Stimulated activated CD4-positive, alpha-beta T cell treated with anti-CD3 and anti-CD28 coated beads, Interleukin-4, amount 100 ng/mL, for 24 hours (primary cell): Measurements from ENCODE around the gene TNIK.
"Not testable (repeated sequence)": the region's sequence is repeated elsewhere in the genome, so short reads cannot be mapped to it uniquely, and the experiment has no call there.

Experiments
- DNase-seq: peaks from one replicate; pipeline ENCODE4 v3.0.0-alpha.2; 2020

TNIK gene

GRCh38 chr3:171306631-171307030 lies 153.6 kb downstream of the TNIK start:
- no peak for DNase-seq

GRCh38 chr3:171305823-171306222 lies 154.4 kb downstream of the TNIK start:
- DNase-seq = not testable (repeated sequence)

- DNase-seq = not testable (repeated sequence)
Observed at GRCh38 chr3:171304498-171304897, 155.7 kb downstream of the TNIK start.

- not testable (repeated sequence) for DNase-seq
Observed at GRCh38 chr3:171304017-171304416, 156.2 kb downstream of the TNIK start.

GRCh38 chr3:171301998-171302397 lies 158.2 kb downstream of the TNIK start:
- no peak for DNase-seq

- DNase-seq = no peak
Observed at GRCh38 chr3:171301002-171301401, 159.2 kb downstream of the TNIK start.

GRCh38 chr3:171297951-171298350 lies 162.3 kb downstream of the TNIK start:
- DNase-seq = no peak

- DNase-seq = no peak
Observed at GRCh38 chr3:171297207-171297606, 163.0 kb downstream of the TNIK start.

GRCh38 chr3:171295484-171296373 lies 164.5 kb downstream of the TNIK start:
- no peak for DNase-seq

GRCh38 chr3:171293142-171293782 lies 166.9 kb downstream of the TNIK start:
- no peak for DNase-seq

- no peak for DNase-seq
Observed at GRCh38 chr3:171290680-171291079, 169.5 kb downstream of the TNIK start.

- DNase-seq = no peak
Observed at GRCh38 chr3:171289291-171289690, 170.9 kb downstream of the TNIK start.

GRCh38 chr3:171287761-171288160 lies 172.4 kb downstream of the TNIK start:
- DNase-seq = not testable (repeated sequence)

- no peak for DNase-seq
Observed at GRCh38 chr3:171286580-171287249, 173.5 kb downstream of the TNIK start.

- DNase-seq = no peak
Observed at GRCh38 chr3:171285287-171285686, 174.9 kb downstream of the TNIK start.

GRCh38 chr3:171284308-171285075 lies 175.7 kb downstream of the TNIK start:
- DNase-seq = peak; percentile 21

- DNase-seq = no peak
Observed at GRCh38 chr3:171283848-171284222, 176.4 kb downstream of the TNIK start.

- no peak for DNase-seq
Observed at GRCh38 chr3:171283183-171283847, 176.9 kb downstream of the TNIK start.

- DNase-seq = no peak
Observed at GRCh38 chr3:171282041-171282440, 178.2 kb downstream of the TNIK start.

GRCh38 chr3:171281256-171281992 lies 178.8 kb downstream of the TNIK start:
- DNase-seq = no peak

- DNase-seq = no peak
Observed at GRCh38 chr3:171279972-171280371, 180.2 kb downstream of the TNIK start.

GRCh38 chr3:171278299-171278590 lies 182.0 kb downstream of the TNIK start:
- no peak for DNase-seq
